ENCODE data around the gene MAX.

GRCh38 chr14:65079201-65079600, 23.1 kb downstream of the MAX start:
- no peak for TF ChIP-seq CTCF (IDR thresholded peaks at IDR 0.05)
- no peak for TF ChIP-seq POLR2AphosphoS5 (IDR thresholded peaks at IDR 0.05)
- no peak for TF ChIP-seq POLR2A (IDR thresholded peaks at IDR 0.05)
